ENCODE measurements around the gene PRKCA. TPM values are rescaled to one million over a fixed set of nuclear protein-coding genes. Genes with fewer than 3 reads are reported as not detected.
"Not testable (repeated sequence)": the region's sequence is repeated elsewhere in the genome, so short reads cannot be mapped to it uniquely, and the experiment has no call there.

PRKCA gene
- polyA plus RNA-seq, 2 of the 4 experiments (the other 2 are of a cell fraction) = 28.8 to 65.0 TPM

DNA sequence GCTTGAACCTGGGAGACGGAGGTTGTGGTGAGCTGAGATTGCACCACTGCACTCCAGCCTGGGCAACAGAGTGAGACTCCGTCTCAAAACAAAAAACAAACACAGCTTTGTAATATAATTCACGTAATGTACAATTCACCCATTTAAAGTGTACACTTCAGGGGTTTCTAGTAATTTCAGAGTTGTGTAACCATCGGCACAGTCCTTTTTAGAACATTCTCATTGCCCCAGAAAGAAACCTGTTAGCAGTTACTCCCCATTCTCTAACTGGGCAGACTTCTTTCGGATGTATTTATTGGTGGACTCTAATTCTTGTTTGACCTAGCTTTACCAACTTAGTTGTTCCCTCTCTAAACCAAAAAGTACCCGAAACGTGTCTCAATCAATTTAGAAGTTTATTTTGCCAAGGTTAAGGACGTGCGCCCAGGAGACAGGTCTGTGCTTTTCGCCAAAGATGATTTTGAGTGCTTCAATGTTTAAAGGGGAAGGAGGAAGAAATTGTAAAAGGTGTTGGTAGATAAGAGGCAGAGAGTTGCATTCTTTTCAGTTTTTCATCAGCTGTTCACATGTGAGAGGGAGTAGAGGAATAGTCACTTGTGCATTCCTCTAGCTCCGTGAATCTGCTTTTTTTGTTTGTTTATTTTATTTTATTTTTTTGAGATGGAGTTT is 175.3 kb downstream of the PRKCA start:
- no peak overlapping the region for H3K27ac ChIP-seq
- ChIA-PET CTCF (interaction anchor here (0.6 to 6.2 kb wide), 6 partner anchors 8 to 222 kb away, joined by 3 to 45 read pairs (median 3); no protein-coding TSS in a partner anchor), POLR2A (no interaction called here)
- 88% methylated on average over 11 of the region's 11 CpGs for WGBS (ENCODE audit: missing lambda C conversion rate)
- peaks cover 26% of the 10 kb centered on the region for H3K4me1 ChIP-seq
- H3K9me3 ChIP-seq = no peaks in the 10 kb centered on the region
- ATAC-seq = no peak
- TF ChIP-seq SMC3 (IDR thresholded peaks at IDR 0.05) = no peak
- no peak for TF ChIP-seq CHD4 (IDR thresholded peaks at IDR 0.05; ENCODE audit: borderline replicate concordance)
- no peak for TF ChIP-seq ZSCAN20 (CRISPR knock-in tag; IDR thresholded peaks at IDR 0.05)
- no peak for TF ChIP-seq RFX5 (IDR thresholded peaks at IDR 0.05)
- no peak for TF ChIP-seq NFE2L2 (conservative IDR thresholded peaks at IDR 0.05; ENCODE audit: low read length)
- TF ChIP-seq EHMT2 (IDR thresholded peaks at IDR 0.05; ENCODE audit: low read depth) = no peak
- TF ChIP-seq ZNF302 (CRISPR knock-in tag; IDR thresholded peaks at IDR 0.05) = no peak
- TF ChIP-seq MAX (IDR thresholded peaks at IDR 0.05) = no peak
- TF ChIP-seq HMGXB4 (CRISPR knock-in tag; IDR thresholded peaks at IDR 0.05; ENCODE audit: borderline replicate concordance) = no peak
- no peak for TF ChIP-seq KDM5A (IDR thresholded peaks at IDR 0.05)
- TF ChIP-seq TP53 (CRISPR knock-in tag; IDR thresholded peaks at IDR 0.05) = no peak
- TF ChIP-seq JUN (IDR thresholded peaks at IDR 0.05) = no peak
- no peak overlapping the region for H3K4me3 ChIP-seq
- no peak overlapping the region for H3K4me2 ChIP-seq
- no peak for DNase-seq (ENCODE audit: low read depth in 1 of 2, low spot score in 1 of 2)
- FAIRE-seq = no peak

DNA sequence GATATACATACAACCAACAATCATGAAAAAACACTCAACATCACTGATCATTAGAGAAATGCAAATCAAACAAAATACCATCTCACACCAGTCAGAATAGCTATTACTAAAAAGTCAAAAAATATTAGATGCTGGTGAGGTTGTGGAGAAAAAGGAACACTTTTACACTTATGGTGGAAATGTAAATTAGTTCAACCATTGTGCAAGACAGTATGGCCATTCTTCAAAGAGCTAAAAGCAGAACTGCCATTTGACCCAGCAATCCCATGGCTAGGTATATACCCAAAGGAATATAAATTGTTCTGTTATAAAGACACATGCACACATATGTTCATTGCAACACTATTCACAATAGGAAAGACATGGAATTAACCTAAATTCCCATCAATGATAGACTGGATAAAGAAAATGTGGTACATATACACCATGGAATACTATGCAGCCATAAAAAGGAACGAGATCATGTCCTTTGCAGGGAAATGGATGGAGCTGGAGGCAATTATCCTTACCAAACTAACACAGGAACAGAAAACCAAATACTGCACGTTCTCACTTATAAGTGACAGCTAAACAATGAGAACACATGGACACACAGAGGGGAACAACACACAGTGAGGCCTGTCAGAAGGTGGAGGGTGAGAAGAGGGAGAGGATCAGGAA is 176.9 kb downstream of the PRKCA start:
- H3K4me1 ChIP-seq = peaks cover 16% of the 10 kb centered on the region
- DNase-seq (ENCODE audit: low read depth in 1 of 2, low spot score in 1 of 2); H3K4me2 ChIP-seq; H3K27ac ChIP-seq; H3K4me3 ChIP-seq; ATAC-seq; CTCF ChIA-PET; POLR2A ChIA-PET; FAIRE-seq; H3K9me3 ChIP-seq: not testable (repeated sequence)
- 91% methylated on average over 2 of the region's 2 CpGs for WGBS (ENCODE audit: missing lambda C conversion rate)

DNA sequence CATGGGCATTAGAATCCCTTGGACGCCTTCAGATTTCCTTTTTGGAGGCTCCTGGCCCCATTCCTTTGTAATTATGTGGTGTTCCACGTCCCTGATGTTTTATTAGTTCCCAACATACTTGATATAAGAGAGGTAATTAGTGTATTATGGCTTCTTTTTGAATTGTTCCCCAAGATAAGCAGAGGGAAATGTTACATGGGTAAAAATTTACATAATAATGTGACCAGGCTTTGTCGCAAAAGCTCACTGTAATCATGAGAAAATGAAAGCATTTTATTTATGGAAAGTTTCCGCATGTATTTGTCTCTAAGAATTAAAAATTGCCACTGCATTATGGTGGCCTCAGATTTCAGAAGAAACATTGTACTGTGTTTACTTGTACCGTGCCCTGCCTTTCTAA is 177.8 kb downstream of the PRKCA start:
- ChIA-PET POLR2A (no interaction called here), CTCF (interaction anchor here (1.2 kb wide), 1 partner anchor 9 kb away, joined by 3 read pairs; no protein-coding TSS in a partner anchor)
- H3K4me3 ChIP-seq = no peak overlapping the region
- no peak for TF ChIP-seq MYC (IDR thresholded peaks at IDR 0.05; ENCODE audit: borderline replicate concordance, low read length)
- ATAC-seq = no peak
- no peaks in the 10 kb centered on the region for H3K9me3 ChIP-seq
- no peak for FAIRE-seq
- DNase-seq (ENCODE audit: low read depth in 1 of 2, low spot score in 1 of 2) = no peak
- peaks cover 8% of the 10 kb centered on the region; the same call in 2 of the 3 replicates for H3K4me1 ChIP-seq
- WGBS (ENCODE audit: missing lambda C conversion rate) = 92% methylated on average over 5 of the region's 5 CpGs
- H3K27ac ChIP-seq = no peak overlapping the region
- no peak overlapping the region for H3K4me2 ChIP-seq

GRCh38 chr17:66480802-66481201 is 178.4 kb downstream of the PRKCA start:
- 96% methylated on average over 7 of the region's 7 CpGs for WGBS (ENCODE audit: missing lambda C conversion rate)
- ATAC-seq (no peak), FAIRE-seq (no peak), DNase-seq (ENCODE audit: low read depth in 1 of 2, low spot score in 1 of 2) (no peak)
- Histone ChIP-seq H3K9me3 (no peaks in the 10 kb centered on the region), H3K4me1 (peaks cover 5% of the 10 kb centered on the region; the same call in 2 of the 3 replicates), H3K27ac (no peak overlapping the region), H3K4me3 (no peak overlapping the region), H3K4me2 (no peak overlapping the region)
- POLR2A ChIA-PET = no interaction called here
- CTCF ChIA-PET = interaction anchor here (1.2 kb wide), 2 partner anchors 8 to 10 kb away, joined by 3 to 4 read pairs; no protein-coding TSS in a partner anchor
- TF ChIP-seq EHF (CRISPR knock-in tag; IDR thresholded peaks at IDR 0.05) (no peak), TFCP2L1 (CRISPR knock-in tag; IDR thresholded peaks at IDR 0.05) (no peak), KDM5A (IDR thresholded peaks at IDR 0.05) (no peak), NFE2L2 (conservative IDR thresholded peaks at IDR 0.05; ENCODE audit: low read length) (no peak), CHD2 (IDR thresholded peaks at IDR 0.05; ENCODE audit: low read length, partially characterized antibody) (no peak), PHF8 (IDR thresholded peaks at IDR 0.05; ENCODE audit: borderline replicate concordance, low read depth) (no peak), HOXA7 (CRISPR knock-in tag; IDR thresholded peaks at IDR 0.05) (no peak), MYC (IDR thresholded peaks at IDR 0.05; ENCODE audit: borderline replicate concordance, low read length) (no peak), ZSCAN20 (CRISPR knock-in tag; IDR thresholded peaks at IDR 0.05) (no peak), E2F6 (IDR thresholded peaks at IDR 0.05; ENCODE audit: borderline replicate concordance, low read depth) (no peak), RFX5 (IDR thresholded peaks at IDR 0.05) (no peak)
